Posterior cingulate gyrus (tissue), 11 donors: ENCODE measurements around the gene CYTH3.
"Not testable (repeated sequence)": the region's sequence is repeated elsewhere in the genome, so short reads cannot be mapped to it uniquely, and the experiment has no call there.

Experiments used
- DNase-seq, 10 donors: peaks; one replicate each; pipeline versions ENCODE4 v3.0.0 to v3.0.0-alpha.2; 2020 to 2021; ENCODE audit warnings: mixed read lengths in 3 of 10
- intact Hi-C: fragments of 100-400 bp; cut with DNase I; formaldehyde crosslinking; loops from one replicate; pipeline ENCODE4 v1.15.1; 2023

CYTH3 gene

DNA sequence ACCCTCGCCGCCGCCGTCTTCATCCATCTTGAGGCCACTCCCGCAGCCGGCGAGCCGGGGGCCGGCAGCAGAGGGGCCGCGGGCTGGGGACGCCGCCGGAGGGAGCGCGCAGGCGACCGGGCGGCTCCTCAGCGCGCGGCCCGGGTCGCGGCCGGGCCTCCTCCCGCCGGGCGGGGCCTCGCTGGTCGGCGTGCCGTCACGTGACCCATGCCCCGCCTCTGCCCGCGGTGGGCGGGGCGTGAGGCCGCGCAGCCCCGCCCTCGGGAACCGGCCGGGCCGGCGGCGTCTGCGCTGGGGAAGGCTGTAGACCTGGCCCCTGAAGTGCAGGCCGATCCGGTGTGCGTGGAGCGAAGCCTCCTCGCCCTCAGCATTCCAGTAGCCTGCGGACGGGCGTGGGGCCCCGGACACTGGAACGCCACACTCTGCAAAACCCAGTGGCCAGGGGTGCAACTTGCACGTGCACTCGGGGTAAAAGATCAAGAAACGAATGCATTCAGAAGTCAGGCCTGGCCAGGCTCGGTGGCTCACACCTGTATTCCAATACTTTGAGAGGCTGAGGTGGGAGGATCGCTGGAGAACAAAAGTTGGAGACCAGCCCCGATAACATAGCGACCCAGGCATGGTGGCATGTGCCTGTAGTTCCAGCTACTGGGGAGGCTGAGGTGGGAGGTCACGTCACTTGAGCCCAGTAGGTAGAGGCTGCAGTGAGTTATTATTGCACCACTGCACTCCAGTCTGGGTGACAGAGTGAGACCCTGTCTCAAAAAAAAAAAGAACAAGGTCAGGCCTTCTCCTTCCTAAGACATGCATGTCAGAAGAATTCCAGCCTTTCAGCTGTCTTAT, at the start of gene CYTH3:
Gene CYTH3, minus strand, starts transcription at position 144 of the 843 bp plus-strand sequence. Its CDS starts 117 bp downstream, at position 27.
- intact Hi-C loops = loop anchor here (5.0 kb wide), 1 partner anchor 110 kb away; no protein-coding TSS in a partner anchor
- DNase-seq = peak; percentile 68 to 98 (median 80)

DNA sequence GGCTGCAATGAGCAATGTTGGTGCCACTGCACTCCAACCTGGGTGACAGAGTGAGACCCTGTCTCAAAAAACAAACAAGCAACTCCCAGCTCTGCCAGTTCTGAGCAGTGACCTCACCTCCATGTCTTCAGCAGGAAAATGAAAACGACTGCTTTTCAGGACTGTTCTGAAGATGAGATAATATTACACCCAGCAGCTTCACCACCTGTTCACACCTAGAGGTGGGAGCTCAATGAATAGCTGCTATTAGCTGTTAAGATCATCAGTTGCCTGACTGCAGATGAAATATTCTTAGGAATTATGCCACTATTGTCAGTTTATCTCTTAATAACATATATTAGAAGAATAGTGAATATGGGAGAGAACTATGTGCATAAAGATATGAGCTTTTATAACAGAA, 48.4 kb upstream of the CYTH3 start:
- DNase-seq = no peak
- intact Hi-C loops = loop anchor here (5.0 kb wide), 1 partner anchor 323 kb away; no protein-coding TSS in a partner anchor

DNA sequence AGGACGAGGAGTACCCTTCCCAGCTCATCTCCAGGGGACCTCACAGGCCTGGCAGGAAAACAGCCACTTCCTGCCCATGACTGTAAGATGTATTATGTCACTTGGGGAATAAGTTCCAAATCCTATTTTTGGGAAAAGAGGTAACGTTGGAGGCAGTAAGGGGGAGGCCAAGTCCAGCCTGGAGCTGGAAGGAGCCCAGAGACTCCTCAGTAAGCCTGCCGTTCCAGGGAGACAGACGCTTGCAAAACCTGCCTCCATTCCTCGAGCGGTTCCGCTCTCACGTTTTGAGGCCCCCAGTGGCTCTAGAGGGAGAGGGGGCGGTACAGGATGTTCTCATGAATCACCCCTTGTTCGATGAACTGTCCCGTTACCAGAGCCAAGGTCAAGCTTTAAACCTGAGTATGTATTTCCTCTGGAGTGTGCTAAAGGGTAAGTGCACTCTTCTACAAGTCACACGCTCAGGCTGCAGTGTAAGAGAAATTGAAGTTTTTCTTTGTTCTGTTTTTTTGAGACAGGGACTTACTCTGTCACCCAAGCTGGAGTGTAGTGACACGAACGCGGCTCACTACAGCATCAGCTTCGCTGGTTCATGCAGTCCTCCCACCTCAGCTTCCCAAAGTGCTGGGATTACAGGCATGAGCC, 45.5 kb upstream of the CYTH3 start:
- intact Hi-C loops = no loop called here
- DNase-seq = peak in 4 of 10 donors; percentile 9 to 85 (median 42)

DNA sequence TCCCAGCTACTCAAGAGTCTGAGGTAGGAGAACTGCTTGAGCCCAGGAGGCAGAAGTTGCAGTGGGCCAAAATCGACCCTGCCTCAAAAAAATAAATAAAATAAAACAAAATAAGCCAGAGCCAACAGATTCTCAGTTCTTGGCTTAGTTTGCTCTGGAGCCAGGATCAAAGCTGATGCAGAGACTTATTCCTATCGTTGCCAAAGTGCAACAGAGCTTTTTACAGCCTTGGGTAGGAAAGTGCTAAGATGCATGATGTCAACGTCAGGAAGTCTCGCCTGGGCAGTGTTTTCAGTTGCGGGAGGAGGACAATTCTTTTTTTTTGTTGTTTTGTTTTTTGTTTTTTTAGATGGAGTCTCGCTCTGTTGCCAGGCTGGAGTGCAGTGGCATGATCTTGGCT, 43.8 kb upstream of the CYTH3 start:
- intact Hi-C loops = no loop called here

GRCh38 chr7:6315746-6316145, 43.3 kb upstream of the CYTH3 start:
- peak in 1 of 10 donors; percentile 27 for DNase-seq
- intact Hi-C loops = no loop called here

More for the DNA sequence above, 43.8 kb upstream of the CYTH3 start:
- DNase-seq = peak in 1 of 10 donors; percentile 5

DNA sequence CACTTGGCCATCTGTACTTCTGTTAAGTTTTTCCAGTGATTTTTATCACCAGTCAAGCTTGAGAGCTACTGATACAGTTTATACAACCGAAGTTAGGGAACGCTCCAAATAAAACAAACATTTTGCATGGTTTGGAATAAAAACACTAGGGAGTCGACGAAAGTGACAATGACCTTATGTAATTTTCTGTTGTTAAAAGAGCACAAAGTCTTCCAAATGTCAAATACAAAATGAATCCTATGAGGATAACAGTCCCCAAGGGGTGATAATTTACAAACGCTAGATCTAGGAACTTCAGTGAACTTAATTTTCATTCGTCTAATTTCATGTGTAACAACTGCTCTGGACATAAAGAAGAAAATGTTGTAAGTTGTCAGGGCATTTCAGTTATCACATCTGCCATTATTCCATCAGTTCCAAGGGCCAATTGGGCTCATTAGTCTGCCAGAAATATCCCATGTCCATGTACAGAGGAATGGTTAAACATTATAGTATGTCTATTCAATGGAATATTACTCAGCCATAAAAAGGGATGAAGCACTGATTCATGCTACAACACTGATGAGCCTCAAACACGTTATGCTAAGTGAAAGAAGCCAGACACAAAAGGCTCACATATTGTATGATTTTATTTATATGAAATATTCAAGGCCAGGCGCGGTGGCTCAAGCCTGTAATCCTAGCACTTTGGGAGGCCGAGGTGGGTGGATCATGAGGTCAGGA, 38.0 kb upstream of the CYTH3 start:
- intact Hi-C loops = no loop called here
- peak in 2 of 10 donors; percentile 3 to 14 for DNase-seq

- DNase-seq = peak in 2 of 10 donors; percentile 21 to 43
- intact Hi-C loops = no loop called here
Measured at GRCh38 chr7:6307762-6308161, 35.3 kb upstream of the CYTH3 start.

DNA sequence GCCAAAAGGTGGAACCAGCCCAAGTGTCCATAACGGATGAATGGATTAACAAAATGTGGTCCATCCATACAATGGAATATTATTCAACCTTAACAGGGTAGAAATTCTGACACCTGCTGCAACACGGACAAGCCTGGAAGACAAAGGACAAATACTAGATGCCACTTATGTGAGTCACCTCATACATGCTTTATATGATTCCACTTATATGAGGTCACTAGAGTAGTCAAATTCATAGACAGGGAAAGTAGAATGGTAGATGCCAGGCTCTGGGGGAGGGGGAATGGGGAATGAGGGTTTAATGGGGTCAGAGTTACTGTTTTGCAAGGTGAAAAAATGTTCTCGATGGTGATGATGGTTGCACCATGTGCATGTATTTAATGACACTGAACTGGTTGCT, 34.0 kb upstream of the CYTH3 start:
- intact Hi-C loops = no loop called here
- no peak for DNase-seq

GRCh38 chr7:6305330-6305729, 32.9 kb upstream of the CYTH3 start:
- intact Hi-C loops = no loop called here

GRCh38 chr7:6301446-6301845, 29.0 kb upstream of the CYTH3 start:
- intact Hi-C loops, DNase-seq: not testable (repeated sequence)

More at GRCh38 chr7:6305330-6305729, 32.9 kb upstream of the CYTH3 start:
- no peak for DNase-seq

GRCh38 chr7:6299774-6300173, 27.4 kb upstream of the CYTH3 start:
- peak in 1 of 10 donors; percentile 14 for DNase-seq
- intact Hi-C loops = no loop called here

DNA sequence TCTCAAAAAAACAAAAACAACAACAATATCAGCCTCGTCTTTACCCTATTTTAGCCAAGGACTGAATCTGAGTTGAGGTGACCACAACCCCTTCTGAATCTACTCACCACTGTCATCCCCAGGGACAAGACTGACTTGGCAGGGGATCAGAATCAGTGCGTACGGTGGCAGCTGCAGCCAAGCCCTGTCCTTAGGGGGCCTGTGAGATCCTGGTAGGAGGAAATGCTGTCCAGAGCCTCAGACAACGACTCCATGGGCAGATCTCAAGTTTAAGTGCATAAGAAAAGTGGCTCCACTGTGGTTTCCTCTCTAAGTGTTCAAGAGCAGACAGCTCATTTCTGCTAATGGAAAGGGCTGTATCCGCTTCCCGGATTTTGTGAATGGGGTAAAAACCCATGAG, 22.4 kb upstream of the CYTH3 start:
- DNase-seq = peak in 1 of 10 donors; percentile 48

DNA sequence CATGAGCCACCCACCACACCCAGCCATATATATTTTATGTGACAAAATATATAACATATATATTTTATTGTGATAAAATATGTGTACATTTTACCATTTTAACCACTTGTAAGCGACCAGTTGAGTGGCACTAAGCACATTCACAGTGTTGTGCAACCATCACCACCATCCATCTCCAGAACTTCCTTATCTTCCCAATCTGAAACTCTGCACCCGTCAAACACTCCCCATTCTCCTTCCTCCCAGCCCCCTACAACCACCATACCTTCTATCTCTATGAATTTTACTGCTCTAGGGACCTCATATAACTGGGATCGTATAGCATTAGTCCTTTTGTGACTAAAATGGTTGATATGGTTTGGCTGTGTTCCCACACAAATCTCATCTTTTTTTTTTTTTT, 20.8 kb upstream of the CYTH3 start:
- intact Hi-C loops = no loop called here
- DNase-seq = no peak

More for the DNA sequence above, 22.4 kb upstream of the CYTH3 start:
- intact Hi-C loops = no loop called here

- DNase-seq = peak in 2 of 10 donors; percentile 23 to 52
- intact Hi-C loops = not testable (repeated sequence)
Measured at GRCh38 chr7:6291941-6292340, 19.5 kb upstream of the CYTH3 start.

GRCh38 chr7:6291531-6291930, 19.1 kb upstream of the CYTH3 start:
- intact Hi-C loops = no loop called here
- peak in 1 of 10 donors; percentile 17 for DNase-seq

- intact Hi-C loops = no loop called here
- DNase-seq = peak in 2 of 10 donors; percentile 11 to 65
Measured at GRCh38 chr7:6290319-6290741, 17.9 kb upstream of the CYTH3 start.

DNA sequence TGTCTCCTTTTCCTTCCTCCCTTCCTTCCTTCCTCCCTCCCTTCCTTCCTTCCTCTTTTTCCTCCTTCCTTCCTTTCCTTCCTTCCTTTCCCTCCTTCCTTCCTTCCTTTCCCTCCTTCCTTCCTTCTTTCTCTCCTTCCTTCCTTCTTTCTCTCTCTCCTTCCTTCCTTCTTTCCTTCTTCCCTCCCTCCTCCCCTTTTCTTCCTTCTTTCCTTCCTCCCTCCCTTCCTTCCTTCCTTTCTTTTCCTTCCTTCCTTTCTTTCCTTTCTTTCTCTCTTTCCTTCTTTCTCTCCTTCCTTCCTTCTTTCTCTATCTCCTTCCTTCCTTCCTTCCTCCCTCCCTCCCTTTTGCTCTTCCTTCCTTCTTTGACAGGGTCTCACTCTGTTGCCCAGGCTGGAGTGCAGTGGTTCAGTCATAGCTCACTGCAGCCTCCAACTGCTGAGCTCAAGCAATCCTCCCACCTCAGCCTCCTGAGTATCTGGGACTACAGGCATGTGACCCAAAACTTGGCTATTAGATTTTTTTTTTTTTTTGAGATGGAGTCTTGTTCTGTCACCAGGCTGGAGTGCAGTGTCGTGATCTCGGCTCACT, 15.9 kb upstream of the CYTH3 start:
- intact Hi-C loops = no loop called here
- peak in 1 of 10 donors; percentile 8 for DNase-seq

DNA sequence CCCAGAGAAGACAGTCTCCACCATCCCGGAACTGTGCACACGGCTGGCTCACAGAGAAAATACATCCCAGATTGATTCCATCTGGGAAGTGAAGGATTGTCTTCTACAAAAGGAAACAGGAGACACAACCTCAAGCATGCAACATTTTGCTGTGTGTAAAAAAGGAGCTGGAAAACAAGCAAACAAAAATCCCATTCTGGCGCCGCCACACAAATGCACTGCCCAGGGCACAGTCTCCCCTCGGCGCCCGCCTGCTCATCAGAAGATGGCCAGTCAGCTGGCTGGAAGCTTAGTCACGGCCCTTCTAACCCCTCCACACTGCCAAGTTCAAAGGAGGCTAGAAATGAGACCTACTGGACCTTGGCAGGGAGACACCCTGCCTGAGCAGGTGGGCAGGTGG, 14.1 kb upstream of the CYTH3 start:
- peak in 2 of 10 donors; percentile 14 to 60 for DNase-seq
- intact Hi-C loops = no loop called here

GRCh38 chr7:6284461-6285360, 12.3 kb upstream of the CYTH3 start:
- intact Hi-C loops = no loop called here
- DNase-seq = peak in 1 of 10 donors; percentile 23
